HEK293T (cell line): Measurements from ENCODE around the gene BHLHE40.

Experiments used
- ARNT ChIP-seq: fragments of 450-650 bp; IDR thresholded peaks from 2 replicates; pipeline ENCODE4 v1.6.1; 2017; ENCODE audit warnings: mild to moderate bottlenecking
- BHLHE40 ChIP-seq: fragments of 450-650 bp; IDR thresholded peaks from 2 replicates; pipeline ENCODE4 v1.6.1; 2016; ENCODE audit warnings: mild to moderate bottlenecking, moderate library complexity, borderline replicate concordance
- ELF4 ChIP-seq: fragments of 450-650 bp; IDR thresholded peaks from 2 replicates; pipeline ENCODE4 v1.6.1; 2017; ENCODE audit warnings: antibody characterized with exemption
- FOXA1 ChIP-seq: fragments of 450-650 bp; IDR thresholded peaks from 2 replicates; pipeline ENCODE4 v1.6.1; 2016; ENCODE audit warnings: mild to moderate bottlenecking
- FOXM1 ChIP-seq: fragments of 450-650 bp; IDR thresholded peaks from 2 replicates; pipeline ENCODE4 v1.6.1; 2017; ENCODE audit warnings: mild to moderate bottlenecking, borderline replicate concordance
- HDGF ChIP-seq: fragments of 450-650 bp; IDR thresholded peaks from 2 replicates; pipeline ENCODE4 v1.6.1; 2017; ENCODE audit warnings: antibody characterized with exemption, borderline replicate concordance
- L3MBTL2 ChIP-seq: fragments of 450-650 bp; conservative IDR thresholded peaks from 2 replicates; pipeline ENCODE4 v1.6.1; 2016; ENCODE audit warnings: mild to moderate bottlenecking
- LEF1 ChIP-seq: fragments of 450-650 bp; IDR thresholded peaks from 2 replicates; pipeline ENCODE4 v1.6.1; 2017; ENCODE audit warnings: mild to moderate bottlenecking, borderline replicate concordance
- NFRKB ChIP-seq: fragments of 450-650 bp; IDR thresholded peaks from 2 replicates; pipeline ENCODE4 v1.6.1; 2016; ENCODE audit warnings: mild to moderate bottlenecking, moderate library complexity
- SP1 ChIP-seq: fragments of 450-650 bp; IDR thresholded peaks from 2 replicates; pipeline ENCODE4 v1.6.1; 2017
- SUZ12 ChIP-seq: fragments of 450-650 bp; IDR thresholded peaks from 2 replicates; pipeline ENCODE4 v1.6.1; 2016; ENCODE audit warnings: mild to moderate bottlenecking
- TARDBP ChIP-seq: fragments of 450-650 bp; IDR thresholded peaks from 2 replicates; pipeline ENCODE4 v1.6.1; 2016

GRCh38 chr3:4995500-4996053 is 16.3 kb downstream of the BHLHE40 start:
- TF ChIP-seq FOXA1 (no peak), FOXM1 (no peak), SUZ12 (no peak), HDGF (no peak), LEF1 (no peak), BHLHE40 (no peak), SP1 (no peak), TARDBP (no peak), NFRKB (no peak), ARNT (no peak), ELF4 (no peak), L3MBTL2 (no peak)
